ENCODE measurements around the gene CELF2.

The CELF2 gene

DNA sequence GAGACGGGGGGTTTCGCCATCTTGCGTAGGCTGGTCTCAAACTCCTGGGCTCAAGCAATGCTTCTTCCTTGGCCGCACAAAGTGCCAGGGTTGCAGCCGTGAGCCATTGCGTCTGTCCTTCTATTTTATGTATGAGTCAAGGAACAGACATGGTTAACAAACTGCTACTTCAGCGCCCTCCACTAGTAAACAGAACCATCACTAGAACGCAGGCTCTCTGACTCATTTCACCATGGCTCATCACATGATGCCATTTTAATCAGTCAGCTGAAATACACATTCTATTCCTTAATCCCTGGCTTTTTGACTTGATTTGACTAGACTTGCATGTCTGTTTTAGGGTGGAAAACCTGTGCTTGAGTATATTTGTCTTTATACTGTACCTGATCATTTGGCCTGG is 41.3 kb downstream of the CELF2 start:
- no peak for DNase-seq (ENCODE audit: low read depth)

DNA sequence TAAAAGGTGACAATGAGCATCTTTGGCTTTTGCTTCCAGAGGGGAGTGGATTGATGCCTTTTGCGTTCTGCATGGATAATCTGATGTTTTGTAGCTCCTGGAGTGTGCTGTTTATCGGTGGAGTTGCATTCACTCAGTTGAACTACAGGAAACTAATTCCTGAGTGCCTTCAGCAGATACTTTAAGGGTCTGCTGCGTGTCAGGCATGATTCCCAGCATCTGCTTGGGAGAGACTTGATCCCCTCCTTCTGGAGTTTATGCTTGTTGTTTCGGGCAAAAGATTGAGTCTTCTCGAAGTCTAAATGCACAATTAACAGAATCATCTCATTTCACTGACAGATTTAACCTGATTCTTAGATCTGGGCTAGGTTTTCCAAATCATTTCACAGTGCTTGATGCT is 46.2 kb downstream of the CELF2 start:
- DNase-seq (ENCODE audit: low read depth) = no peak

GRCh38 chr10:11064832-11065231 is 47.2 kb downstream of the CELF2 start:
- DNase-seq (ENCODE audit: low read depth) = no peak

GRCh38 chr10:11065567-11065966 is 47.9 kb downstream of the CELF2 start:
- DNase-seq (ENCODE audit: low read depth) = no peak

DNA sequence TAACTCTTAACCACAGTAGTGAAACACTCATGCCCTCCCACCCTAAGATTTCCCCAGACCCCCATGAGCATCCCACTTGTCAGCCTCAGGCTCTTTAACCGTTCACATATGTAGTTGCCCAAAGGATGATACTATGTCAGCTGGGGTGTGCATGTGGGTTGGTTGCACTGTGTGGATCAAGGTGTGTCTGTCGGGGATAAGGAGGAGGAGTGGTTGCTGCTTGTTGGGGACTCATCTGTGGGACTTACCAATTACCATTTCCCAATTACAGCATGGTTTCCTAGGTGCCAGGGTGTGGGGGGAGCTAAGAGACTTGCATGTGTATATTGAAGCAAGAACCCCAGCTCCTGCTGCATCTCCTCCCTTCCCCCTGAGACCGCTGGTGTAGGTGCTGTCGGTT is 48.8 kb downstream of the CELF2 start:
- DNase-seq (ENCODE audit: low read depth) = no peak

DNA sequence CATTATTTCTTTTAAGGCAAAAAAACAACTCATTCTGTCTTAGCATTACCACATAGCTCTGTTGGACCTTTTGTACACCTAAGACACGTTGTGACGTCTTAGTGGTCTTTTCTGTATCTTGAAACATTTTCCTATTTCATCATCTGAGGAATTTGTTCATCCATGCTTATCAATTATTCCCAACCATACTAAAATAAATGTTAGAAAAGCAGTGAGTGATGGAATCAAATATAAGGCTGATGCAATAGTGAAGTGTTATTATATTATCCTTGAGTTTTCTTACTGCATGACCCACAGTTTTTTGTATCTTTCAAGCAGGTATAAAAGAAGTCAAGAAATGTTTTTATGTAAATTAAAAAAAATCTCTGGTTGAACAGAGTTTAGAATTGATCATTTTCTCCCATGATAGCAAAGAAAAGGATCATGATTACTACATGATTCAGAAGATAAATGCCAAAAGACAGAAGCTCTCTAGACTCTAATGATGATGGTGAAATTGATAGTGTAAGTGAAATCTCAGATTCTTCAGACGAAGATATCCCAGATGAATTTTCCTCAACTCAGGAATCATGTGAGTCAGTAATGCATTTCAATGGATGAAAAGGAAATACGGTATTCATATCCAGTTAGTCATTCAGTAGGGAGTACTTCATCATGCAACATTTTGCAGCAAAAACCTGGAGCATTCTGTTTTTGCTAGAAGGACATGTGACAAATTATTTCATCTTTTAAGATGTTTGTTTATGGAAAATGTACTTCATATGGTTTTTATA is 51.4 kb downstream of the CELF2 start:
- DNase-seq (ENCODE audit: low read depth) = no peak

DNA sequence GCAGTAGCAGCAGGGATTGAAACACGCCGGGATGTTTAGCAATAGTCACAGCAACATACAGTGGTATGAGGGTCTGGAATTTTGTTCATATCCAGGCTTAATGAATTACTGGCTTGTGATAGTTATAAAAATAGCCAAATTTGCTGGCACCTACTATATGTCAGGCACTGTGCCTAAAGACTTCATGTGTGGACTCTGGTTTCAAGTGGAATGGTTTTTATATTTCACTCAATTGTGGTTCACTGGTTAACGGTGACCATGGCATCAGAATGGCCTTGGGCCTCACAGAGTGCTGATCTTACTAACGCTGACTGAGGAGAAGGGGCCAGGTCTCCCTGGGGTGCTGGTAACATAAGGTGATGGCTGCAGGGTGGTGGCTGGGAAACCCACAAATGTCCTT is 55.7 kb downstream of the CELF2 start:
- no peak for DNase-seq (ENCODE audit: low read depth)

DNA sequence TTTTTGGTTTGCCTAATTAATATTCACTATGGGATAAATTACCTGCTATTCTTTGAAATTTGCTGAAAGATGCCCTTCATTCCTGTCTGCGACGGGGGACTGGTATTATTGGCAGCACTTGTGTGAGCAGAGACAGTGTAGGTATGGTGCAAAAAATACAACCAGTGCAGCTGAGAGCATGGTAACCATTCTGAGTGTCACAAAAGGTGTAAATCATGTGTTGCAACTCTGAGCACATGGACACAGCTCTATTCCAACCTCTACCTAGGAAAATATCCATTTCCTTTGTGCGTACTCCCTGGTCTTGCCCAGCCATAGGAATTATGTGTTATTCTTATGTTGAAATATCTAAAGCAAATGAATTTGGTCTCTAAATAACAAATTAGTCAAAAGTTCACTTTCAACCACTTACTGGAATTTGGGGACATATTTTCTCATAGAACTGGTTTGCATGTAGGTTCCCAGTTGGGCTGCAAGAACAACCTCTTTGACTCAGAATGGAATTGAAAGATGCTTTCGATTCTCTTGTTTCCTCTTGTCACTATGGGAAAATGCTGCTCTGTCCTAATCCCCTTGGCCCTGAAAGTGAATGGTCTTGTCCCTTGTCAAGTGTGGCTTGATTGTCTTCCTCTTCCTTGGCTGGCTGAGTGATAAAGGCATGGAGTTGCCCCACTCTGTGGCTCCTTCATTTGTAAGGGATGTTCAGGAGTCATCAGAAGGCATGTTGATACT is 57.0 kb downstream of the CELF2 start:
- DNase-seq (ENCODE audit: low read depth) = no peak

DNA sequence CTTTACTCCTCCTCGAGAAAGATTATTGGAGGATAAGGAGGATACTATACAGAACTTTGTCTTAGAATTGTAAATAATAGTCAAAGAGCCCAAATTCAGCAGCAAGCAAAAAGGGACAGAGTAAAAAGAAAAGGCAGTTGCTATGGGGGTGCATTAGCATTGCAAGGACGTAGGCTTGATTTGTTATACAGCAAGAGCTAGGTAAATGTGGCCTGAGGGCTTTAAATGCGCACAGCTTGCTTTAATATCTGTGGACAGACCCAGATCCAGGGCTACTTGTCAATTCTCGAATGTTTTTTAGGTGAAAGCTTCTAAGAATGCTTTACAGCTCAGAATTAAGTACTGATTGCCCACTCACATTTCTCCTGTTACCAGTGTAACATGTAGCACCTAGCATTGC is 58.5 kb downstream of the CELF2 start:
- DNase-seq (ENCODE audit: low read depth) = no peak

DNA sequence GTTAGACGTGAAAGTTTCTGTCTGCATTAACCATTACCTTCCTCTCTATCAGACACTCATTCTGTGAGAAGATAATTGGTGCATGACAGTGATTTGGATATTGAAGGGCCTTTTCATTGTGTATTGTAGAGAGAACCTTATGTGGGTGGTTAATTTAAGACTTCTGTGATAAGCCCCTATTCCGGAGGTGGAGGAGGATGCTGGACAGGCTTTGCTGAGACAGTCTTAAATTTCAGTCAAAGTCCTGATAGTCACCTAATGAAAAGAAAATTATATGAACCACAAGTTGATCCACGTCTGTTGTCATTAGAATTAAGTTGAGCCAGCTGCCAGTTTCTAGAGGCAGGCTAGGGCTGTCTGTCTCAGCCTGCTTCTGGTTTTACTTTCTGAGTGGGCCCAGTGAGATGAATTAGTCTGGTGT is 62.9 kb downstream of the CELF2 start:
- DNase-seq (ENCODE audit: low read depth) = no peak

DNA sequence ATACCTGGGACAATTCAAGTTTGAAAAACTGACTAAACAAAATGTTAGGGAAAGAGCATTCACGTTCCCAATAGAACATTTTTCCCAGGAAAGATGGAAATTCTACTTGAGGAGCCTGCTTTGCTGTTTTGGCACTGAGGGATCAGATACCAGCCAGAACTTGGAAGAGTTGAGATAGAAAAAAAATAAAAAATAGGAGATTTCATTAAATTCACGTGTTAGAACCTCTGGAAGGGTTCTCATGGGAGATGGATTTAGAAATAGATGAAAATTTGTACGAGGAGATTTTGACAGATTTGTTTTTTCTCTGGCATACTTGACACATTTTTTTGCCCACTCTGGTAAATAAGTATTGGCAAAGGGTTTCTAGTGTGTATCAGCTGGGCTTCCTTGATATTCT is 63.7 kb downstream of the CELF2 start:
- DNase-seq (ENCODE audit: low read depth) = no peak

DNA sequence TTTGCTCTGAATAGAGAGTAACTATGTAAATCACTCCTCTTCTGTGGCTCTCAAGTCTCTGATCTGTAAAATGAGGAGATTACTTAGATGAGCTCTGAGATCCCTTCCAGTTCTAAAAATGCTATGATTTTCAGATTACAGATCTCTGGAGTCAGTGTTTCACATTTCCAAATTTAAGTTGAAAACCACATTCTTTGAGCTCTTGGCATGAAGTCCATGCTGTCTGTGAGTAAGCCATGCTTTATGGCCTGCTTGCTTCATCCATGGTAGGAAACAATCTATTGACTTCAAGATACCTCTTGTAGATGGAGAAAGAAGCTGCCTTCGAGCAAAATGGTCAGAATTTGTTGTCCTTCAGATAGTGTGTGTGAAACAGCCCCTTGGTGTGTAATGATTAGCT is 64.9 kb downstream of the CELF2 start:
- DNase-seq (ENCODE audit: low read depth) = no peak

DNA sequence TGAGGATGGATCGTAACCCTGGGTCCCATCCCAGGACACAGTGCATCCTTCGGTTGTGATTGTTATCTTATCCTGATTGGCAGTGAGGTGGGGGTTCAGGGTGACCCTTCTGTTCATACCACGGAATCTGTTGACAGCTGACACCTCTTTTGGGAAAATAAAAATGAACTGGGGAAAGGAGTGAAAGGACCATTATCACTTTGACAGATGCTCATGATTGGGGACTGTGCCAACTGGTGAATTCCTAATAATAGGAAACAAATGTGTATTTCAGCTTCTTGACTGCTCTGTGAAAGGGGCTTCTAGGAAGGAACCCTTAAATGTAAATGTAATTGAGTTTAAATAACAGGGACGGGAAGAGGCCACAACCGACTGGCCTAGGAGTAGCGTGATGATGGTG is 65.4 kb downstream of the CELF2 start:
- DNase-seq (ENCODE audit: low read depth) = no peak

GRCh38 chr10:11085545-11085944 is 67.9 kb downstream of the CELF2 start:
- no peak for DNase-seq (ENCODE audit: low read depth)

DNA sequence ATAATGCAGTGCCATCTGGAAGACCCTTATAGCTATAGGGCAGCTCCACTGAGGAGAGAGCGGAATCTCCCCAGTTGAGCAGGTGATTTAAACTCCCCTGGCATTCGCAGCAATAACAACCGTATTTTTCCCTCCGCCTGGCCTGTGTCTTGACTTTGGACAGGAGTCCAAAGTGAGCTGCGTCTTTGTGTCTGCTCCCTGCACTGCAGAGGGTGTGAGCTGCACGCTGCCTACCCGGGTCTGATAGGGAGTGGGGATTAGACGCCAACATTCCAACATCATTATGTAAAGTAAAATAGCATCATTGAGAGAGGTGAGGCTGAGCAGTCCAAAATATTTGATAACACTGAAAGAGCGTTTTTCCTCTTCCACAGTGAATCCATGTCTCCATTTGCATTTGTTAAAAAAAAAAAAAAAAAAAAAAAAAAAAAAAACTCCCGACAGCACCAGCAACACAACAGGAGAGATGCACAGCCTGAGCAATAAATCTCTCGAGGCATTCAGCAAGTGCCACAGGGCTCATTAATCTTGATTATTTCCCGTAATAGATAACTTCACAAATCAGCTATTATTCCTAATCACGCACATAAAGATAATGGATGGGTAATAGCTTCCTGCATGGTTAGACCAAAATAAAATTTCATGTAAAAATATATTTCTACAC is 68.6 kb downstream of the CELF2 start:
- DNase-seq (ENCODE audit: low read depth) = no peak

DNA sequence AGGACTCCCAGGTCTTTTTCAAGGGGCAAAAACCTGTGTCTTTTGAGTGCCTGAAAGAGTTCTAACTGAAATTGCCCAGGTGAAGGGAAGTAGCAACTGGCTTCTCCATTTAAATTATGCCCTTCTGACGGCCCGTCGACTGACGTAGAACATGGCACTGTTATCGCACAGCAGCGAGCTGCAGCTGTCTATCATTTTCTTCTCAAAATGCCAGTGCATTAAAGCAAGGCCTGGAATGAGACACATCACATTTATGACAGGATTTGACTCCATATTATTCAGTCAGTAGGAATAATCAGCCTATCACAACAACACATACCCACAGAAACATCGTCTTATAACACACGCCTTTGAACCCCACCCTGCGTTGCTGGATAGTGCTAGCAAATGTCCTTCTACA is 69.7 kb downstream of the CELF2 start:
- no peak for DNase-seq (ENCODE audit: low read depth)

DNA sequence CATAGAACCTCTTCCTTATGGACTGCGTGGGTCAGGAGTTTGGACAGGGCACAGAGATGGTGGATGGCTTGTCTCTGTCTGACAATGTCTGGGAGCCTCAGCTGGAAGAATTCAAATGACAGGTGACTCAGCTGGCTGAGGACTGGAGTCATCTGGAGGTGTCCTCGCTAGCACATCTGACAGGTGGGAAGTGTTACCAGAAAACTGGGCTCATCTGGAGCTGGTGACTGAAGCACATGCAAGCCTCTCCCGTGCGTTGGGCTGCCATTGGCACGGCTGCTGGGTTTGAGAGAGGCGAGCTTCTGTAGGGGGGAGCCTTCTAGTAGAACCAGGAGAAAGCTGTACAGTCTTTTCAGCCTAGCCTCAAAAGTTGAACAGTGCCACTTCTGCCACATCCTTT is 71.0 kb downstream of the CELF2 start:
- no peak for DNase-seq (ENCODE audit: low read depth)

DNA sequence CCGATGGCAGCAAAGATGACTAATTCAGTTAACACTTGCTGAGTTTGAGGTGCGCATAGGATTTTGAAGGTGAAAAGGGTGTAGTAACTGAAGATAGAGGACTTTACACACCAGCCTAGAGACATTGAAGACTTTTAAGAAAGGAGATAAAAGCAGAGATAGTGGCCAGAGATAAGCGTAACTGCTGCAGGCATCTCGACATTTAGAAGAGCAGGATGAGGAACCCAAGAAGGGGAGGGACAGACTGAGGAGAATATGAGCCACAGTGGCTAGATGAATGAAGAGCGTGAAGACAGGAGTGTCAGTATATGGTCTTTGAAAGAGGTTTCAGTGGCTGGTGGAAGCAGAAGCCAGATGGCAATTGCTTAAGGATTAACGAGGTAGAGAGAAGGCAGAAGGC is 71.6 kb downstream of the CELF2 start:
- no peak for DNase-seq (ENCODE audit: low read depth)

- no peak for DNase-seq (ENCODE audit: low read depth)
Measured at GRCh38 chr10:11091517-11092102, 73.9 kb downstream of the CELF2 start.

- no peak for DNase-seq (ENCODE audit: low read depth)
Measured at GRCh38 chr10:11093771-11094736, 76.4 kb downstream of the CELF2 start.

DNA sequence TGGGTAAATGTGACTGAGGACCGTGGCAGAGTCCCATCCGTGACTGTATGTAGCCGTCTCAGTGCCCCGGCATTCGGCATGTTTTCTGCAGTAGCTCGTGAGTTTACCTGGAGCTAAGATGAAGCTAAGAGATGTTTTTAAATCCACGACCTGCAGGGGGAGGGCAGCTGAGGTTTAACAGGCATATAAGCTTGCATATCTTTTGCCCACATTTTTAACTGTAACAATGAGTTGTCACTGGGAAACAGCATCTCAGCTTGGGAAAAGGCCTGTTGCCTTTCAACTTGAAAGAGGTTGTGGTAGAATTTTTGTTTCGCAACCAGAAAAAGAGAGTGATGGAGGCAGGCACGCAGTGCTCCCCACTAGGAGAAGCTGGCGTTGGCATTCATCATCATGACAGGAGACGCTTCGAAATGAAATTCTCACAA is 77.7 kb downstream of the CELF2 start:
- DNase-seq (ENCODE audit: low read depth) = no peak

DNA sequence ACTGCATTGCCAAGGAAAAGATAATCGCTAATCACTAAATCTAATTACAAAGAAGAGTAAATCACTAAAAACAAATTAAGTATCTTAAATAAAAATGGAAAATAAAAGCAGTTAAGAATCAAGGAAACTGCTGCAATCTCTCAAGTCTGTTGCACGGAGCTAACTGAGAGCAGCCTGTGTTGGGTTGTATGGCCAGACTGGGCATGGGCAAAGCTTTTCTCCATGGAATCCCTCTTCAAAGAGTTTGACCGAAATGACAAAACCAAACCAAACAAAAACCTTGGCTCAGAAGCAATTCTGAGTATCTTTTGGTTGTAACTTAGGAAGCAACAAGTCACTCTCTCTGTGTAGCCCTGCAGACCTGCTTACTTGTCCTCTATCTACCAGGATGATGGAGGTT is 78.8 kb downstream of the CELF2 start:
- no peak for DNase-seq (ENCODE audit: low read depth)

Data from stimulated activated CD8-positive, alpha-beta memory T cell treated with anti-CD3 and anti-CD28 coated beads, Interleukin-15, amount 100 ng/mL, for 24 hours (primary cell).